Measurements from ENCODE around the gene KIF3A. TPM values are rescaled to one million over a fixed set of nuclear protein-coding genes. Genes with fewer than 3 reads are reported as not detected.

The KIF3A gene
- total and polyA plus RNA-seq, 2 experiments from 2014 or later, result 11.2 to 19.7 TPM

GRCh38 chr5:132688536-132689339 lies 48.6 kb downstream of the KIF3A start:
- no peak overlapping the region for H3K4me3 ChIP-seq
- H3K79me2 ChIP-seq (replicated peaks; ENCODE audit: insufficient read depth), result no peaks in the 10 kb centered on the region
- no peaks in the 10 kb centered on the region for H3K27me3 ChIP-seq (ENCODE audit: insufficient read depth)
- H3K4me1 Mint-ChIP-seq, result no peaks in the 10 kb centered on the region; the same call in 2 of the 3 replicates
- H3K27ac ChIP-seq (ENCODE audit: low read depth), result no peak overlapping the region
- no peak overlapping the region for H2AFZ ChIP-seq
- no peaks in the 10 kb centered on the region for H3F3A ChIP-seq (replicated peaks; ENCODE audit: low read depth)
- ATAC-seq (no peak), DNase-seq (ENCODE audit: low spot score) (no peak)
- H3K36me3 ChIP-seq (ENCODE audit: insufficient read depth), result no peaks in the 10 kb centered on the region
- no peak overlapping the region for H3K4me3 Mint-ChIP-seq
- no peaks in the 10 kb centered on the region for H3K9me2 ChIP-seq (ENCODE audit: insufficient read depth)
- peaks cover 5% of the 10 kb centered on the region for H3K27me3 Mint-ChIP-seq (ENCODE audit: insufficient read depth, low read depth, poor library complexity)
- TF ChIP-seq CTCF (conservative IDR thresholded peaks at IDR 0.05; ENCODE audit: low read depth in 2 of 2) (no peak), CREB1 (CRISPR knock-in tag; IDR thresholded peaks at IDR 0.05; ENCODE audit: low read depth) (no peak)
- no peaks in the 10 kb centered on the region for H3K36me3 Mint-ChIP-seq (ENCODE audit: low read depth)
- H3K4me1 ChIP-seq (ENCODE audit: insufficient read depth), result no peaks in the 10 kb centered on the region
- H3K9me3 Mint-ChIP-seq, result no peaks in the 10 kb centered on the region
- no peak overlapping the region for H3K4me2 ChIP-seq
- H4K20me1 ChIP-seq (replicated peaks; ENCODE audit: insufficient read depth), result no peaks in the 10 kb centered on the region
- no peak overlapping the region for H3K27ac Mint-ChIP-seq

DNA sequence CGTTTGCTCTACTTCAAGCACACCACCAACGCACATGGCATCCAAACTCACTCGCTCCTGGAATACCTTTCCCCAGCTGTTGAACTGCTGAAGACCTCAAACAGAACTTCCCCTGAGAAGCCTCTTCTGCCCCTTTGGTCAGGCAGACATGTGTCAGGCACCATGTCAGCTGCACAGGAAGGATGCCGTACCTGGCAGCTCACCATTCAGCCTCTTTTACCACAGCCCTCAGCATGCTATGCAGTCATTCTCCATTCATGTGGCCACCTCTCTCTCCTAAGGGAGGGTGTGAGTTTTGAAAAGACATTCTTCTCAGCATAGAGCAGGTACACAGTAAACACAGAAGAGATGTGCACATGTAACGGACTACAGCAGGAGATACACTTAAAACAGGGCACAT lies 49.4 kb downstream of the KIF3A start:
- Mint-ChIP-seq H3K27ac (no peak overlapping the region), H3K4me3 (no peak overlapping the region), H3K4me1 (no peaks in the 10 kb centered on the region; the same call in 2 of the 3 replicates), H3K9me3 (no peaks in the 10 kb centered on the region), H3K36me3 (ENCODE audit: low read depth) (no peaks in the 10 kb centered on the region), H3K27me3 (ENCODE audit: insufficient read depth, low read depth, poor library complexity) (peaks cover 5% of the 10 kb centered on the region)
- Histone ChIP-seq H2AFZ (no peak overlapping the region), H3K9me2 (ENCODE audit: insufficient read depth) (no peaks in the 10 kb centered on the region), H3K4me2 (no peak overlapping the region), H3K4me1 (ENCODE audit: insufficient read depth) (no peaks in the 10 kb centered on the region), H3F3A (replicated peaks; ENCODE audit: low read depth) (no peaks in the 10 kb centered on the region), H3K36me3 (ENCODE audit: insufficient read depth) (no peaks in the 10 kb centered on the region), H3K27me3 (ENCODE audit: insufficient read depth) (no peaks in the 10 kb centered on the region), H4K20me1 (replicated peaks; ENCODE audit: insufficient read depth) (no peaks in the 10 kb centered on the region), H3K27ac (ENCODE audit: low read depth) (no peak overlapping the region), H3K79me2 (replicated peaks; ENCODE audit: insufficient read depth) (no peaks in the 10 kb centered on the region), H3K4me3 (no peak overlapping the region)
- no peak for DNase-seq (ENCODE audit: low spot score)
- ATAC-seq, result no peak
- TF ChIP-seq REST (IDR thresholded peaks at IDR 0.05; ENCODE audit: unreplicated experiment) (no peak), ZNF331 (CRISPR knock-in tag; IDR thresholded peaks at IDR 0.05; ENCODE audit: low read depth) (no peak), CTCF (conservative IDR thresholded peaks at IDR 0.05; ENCODE audit: low read depth in 2 of 2) (no peak), ZNF462 (CRISPR knock-in tag; IDR thresholded peaks at IDR 0.05) (no peak), STAT1 (IDR thresholded peaks at IDR 0.05; ENCODE audit: unreplicated experiment) (no peak)
